Pancreas (tissue), 10 donors: ENCODE data around the gene CPLANE2. TPM values are rescaled to one million over a fixed set of nuclear protein-coding genes. Genes with fewer than 3 reads are reported as not detected.
A peak's percentile ranks its signal among the peaks of the same experiment; 100 is the strongest.

Experiments
- ATAC-seq, 4 donors: fragments of 200-7000 bp; cut with Tn5 transposase; one replicate each; pipeline versions ENCODE4 v1.8.0 to v1.9.1; 2020; ENCODE audit warnings: mild to moderate bottlenecking in 4 of 4, moderate library complexity in 4 of 4
- DNase-seq, 6 donors: peaks; one replicate each; pipeline ENCODE4 v3.0.0-alpha.2; 2020
- FAIRE-seq: peaks from 2 replicates; lab custom pipeline; 2012; peaks lifted over from hg19 to GRCh38; lab: Jason Lieb, UNC
- H3K27ac ChIP-seq, 4 donors: fragments of 200-600 bp; sonication (generic); 1 replicate in 3 of 4; 2 replicates in 1 of 4; pipeline versions ENCODE4 v1.5.0 to v1.8.0; 2020
- H3K27me3 ChIP-seq, 4 donors: fragments of 200-600 bp; one replicate each; pipeline ENCODE4 v1.8.0; 2021
- H3K36me3 ChIP-seq, 3 donors: fragments of 200-600 bp; sonication (generic) in 1 of 3; one replicate each; pipeline versions ENCODE4 v1.5.0 to v1.8.0; 2020 to 2021
- H3K4me1 ChIP-seq, 3 donors: fragments of 200-600 bp; one replicate each; pipeline ENCODE4 v1.8.0; 2021
- H3K4me3 ChIP-seq, 4 donors: fragments of 200-600 bp; sonication (generic) in 2 of 4; one replicate each; pipeline versions ENCODE4 v1.5.0 to v1.8.0; 2020 to 2021
- H3K9me3 ChIP-seq, 4 donors: fragments of 200-600 bp; one replicate each; pipeline ENCODE4 v1.8.0; 2021
- CTCF ChIP-seq, 4 donors: fragments of 200-600 bp; sonication (generic) in 3 of 4; IDR thresholded peaks; one replicate each; pipeline versions ENCODE4 v1.5.0 to v1.8.0; 2021; ENCODE audit warnings: antibody characterized with exemption in 4 of 4
- WGBS, 2 donors: extraction: QIAGEN DNeasy Blood & Tissue Kit; methylation state at CpG; one replicate each; pipeline ENCODE4 v1.1.7; 2013; 5-methylcytosine and 5-hydroxymethylcytosine counted together
- intact Hi-C, 3 donors: fragments of 100-400 bp; cut with DNase I; formaldehyde crosslinking; loops; one replicate each; pipeline versions ENCODE4 v1.11.1 to v1.14.2; 2022
- polyA plus RNA-seq, 2 donors: library from polyadenylated mRNA; stranded (reverse); fragments of 200-250 nt; gene quantifications; one replicate each; pipeline ENCODE4 v1.2.3, GENCODE V29; 2013
- total RNA-seq, 6 donors: library from RNA; stranded (reverse); fragmentation: NEBNext Ultra II Directional in 4 of 6; extraction: Animal tissue kit (Norgen Biotek cat#: 25700) in 4 of 6; gene quantifications; one replicate each; pipeline versions ENCODE4 v1.2.1 to v1.2.4, GENCODE V29; 2021 to 2023
- donor health status: healthy with polysubstance abuse.
- donor health status: DM: no; HTN: no; CAD: no; lungs with moderate emphysema.
- donor health status: DM: no; HTN: no; CAD: no.
- donor health status: control.
- donor health status: control.
- donor health status: Bipolar disorder and iron deficiency.
- donor health status: DM: yes; HTN: yes; CAD: no.
- donor health status: DM: no; HTN: no; CAD: no.
- donor health status: DM: no; HTN: no; CAD: no.
- donor health status: DM: yes; HTN: yes; CAD: no.

Gene CPLANE2
- total and polyA plus RNA-seq, 8 donors = 2.2 to 9.1 (median 3.9) TPM

- H3K36me3 ChIP-seq = peaks cover 0 to 20% (median 9%) of the 10 kb centered on the region in 3 donors
- no peaks in the 10 kb centered on the region for H3K27me3 ChIP-seq
- peaks cover 22 to 46% (median 27%) of the 10 kb centered on the region in 3 donors for H3K4me1 ChIP-seq
- no peak for FAIRE-seq
- 82 to 89% methylated on average over 15 of the region's 15 CpGs for WGBS, 2 donors
- DNase-seq = peak in 1 of 6 donors; percentile 48
- H3K27ac ChIP-seq = peak overlapping the region in 1 of 4 donors; percentile 28
- no peak overlapping the region for H3K4me3 ChIP-seq
- H3K9me3 ChIP-seq = no peaks in the 10 kb centered on the region
- intact Hi-C loops = no loop called here
- no peak for ATAC-seq
- no peak for TF ChIP-seq CTCF (IDR thresholded peaks at IDR 0.05)
These were observed 13.7 kb upstream of the CPLANE2 start for GRCh38 chr1:16250524-16251251.

GRCh38 chr1:16249596-16250241 is 12.7 kb upstream of the CPLANE2 start:
- Histone ChIP-seq H3K36me3 (peaks cover 0 to 11% (median 9%) of the 10 kb centered on the region in 3 donors), H3K4me3 (no peak overlapping the region), H3K4me1 (peaks cover 22 to 46% (median 27%) of the 10 kb centered on the region in 3 donors), H3K27ac (peak overlapping the region in 3 of 4 donors; percentile 28 to 85 (median 83)), H3K9me3 (no peaks in the 10 kb centered on the region), H3K27me3 (no peaks in the 10 kb centered on the region)
- intact Hi-C loops = loop anchor here in 1 of 3 donors (10.0 kb wide), 1 partner anchor 175 kb away; the partner anchor contains the start of gene FAM131C
- no peak for TF ChIP-seq CTCF (IDR thresholded peaks at IDR 0.05)
- FAIRE-seq = no peak
- peak in 3 of 4 donors; percentile 2 to 25 (median 19) for ATAC-seq
- no peak for DNase-seq
- 24 to 25% methylated on average over 3 of the region's 3 CpGs for WGBS, 2 donors

- H3K27ac ChIP-seq = peak overlapping the region; percentile 52 to 85 (median 78)
- no peaks in the 10 kb centered on the region for H3K27me3 ChIP-seq
- no peaks in the 10 kb centered on the region for H3K9me3 ChIP-seq
- peaks cover 27 to 45% (median 32%) of the 10 kb centered on the region in 3 donors for H3K4me1 ChIP-seq
- FAIRE-seq = peak; percentile 56
- intact Hi-C loops = loop anchor here in 1 of 3 donors (10.0 kb wide), 1 partner anchor 174 kb away; the partner anchor contains the start of gene FAM131C
- H3K4me3 ChIP-seq = no peak overlapping the region
- WGBS, 2 donors = 16 to 20% methylated on average over 7 of the region's 7 CpGs
- ATAC-seq = peak; percentile 77 to 84 (median 81)
- no peak for TF ChIP-seq CTCF (IDR thresholded peaks at IDR 0.05)
- H3K36me3 ChIP-seq = peaks cover 0 to 11% (median 9%) of the 10 kb centered on the region in 3 donors
- DNase-seq = peak; percentile 86 to 97 (median 92)
These were observed 11.9 kb upstream of the CPLANE2 start for GRCh38 chr1:16248603-16249516.

GRCh38 chr1:16248007-16248436 is 11.0 kb upstream of the CPLANE2 start:
- Histone ChIP-seq H3K4me3 (no peak overlapping the region), H3K27me3 (no peaks in the 10 kb centered on the region), H3K4me1 (peaks cover 27 to 44% (median 33%) of the 10 kb centered on the region in 3 donors), H3K27ac (peak overlapping the region; percentile 52 to 85 (median 78)), H3K36me3 (peaks cover 0 to 11% (median 9%) of the 10 kb centered on the region in 3 donors), H3K9me3 (no peaks in the 10 kb centered on the region)
- 42 to 44% methylated on average over 8 of the region's 8 CpGs for WGBS, 2 donors
- intact Hi-C loops = loop anchor here in 1 of 3 donors (10.0 kb wide), 1 partner anchor 173 kb away; the partner anchor contains the start of gene FAM131C
- peak; percentile 9 to 26 (median 16) for ATAC-seq
- no peak for FAIRE-seq
- no peak for TF ChIP-seq CTCF (IDR thresholded peaks at IDR 0.05)
- DNase-seq = peak in 2 of 6 donors; percentile 49 to 51
